Nephron progenitor cell (in vitro differentiated cells): ENCODE measurements around the gene ARSA.

Experiments used
- DNase-seq: peaks from one replicate; pipeline ENCODE4 v3.0.0; 2021
- H3K27ac Mint-ChIP-seq: 2 replicates; pipeline ENCODE4 v1.8.0; 2021; ENCODE audit warnings: mild to moderate bottlenecking, moderate library complexity, mixed read lengths
- H3K27me3 Mint-ChIP-seq: 2 replicates; pipeline ENCODE4 v1.8.0; 2021; ENCODE audit warnings: mild to moderate bottlenecking, low read depth, mixed read lengths; ENCODE audit not compliant: poor library complexity
- H3K36me3 Mint-ChIP-seq: 2 replicates; pipeline ENCODE4 v1.8.0; 2021; ENCODE audit warnings: low read depth, mixed read lengths
- H3K4me1 Mint-ChIP-seq: 2 replicates; pipeline ENCODE4 v1.8.0; 2021; ENCODE audit warnings: mixed read lengths
- H3K4me3 Mint-ChIP-seq: 2 replicates; pipeline ENCODE4 v1.8.0; 2021; ENCODE audit warnings: mild to moderate bottlenecking, moderate library complexity, mixed read lengths
- H3K9me3 Mint-ChIP-seq: 2 replicates; pipeline ENCODE4 v1.8.0; 2021; ENCODE audit warnings: mild to moderate bottlenecking, moderate library complexity, mixed read lengths
- TF ChIP-seq, protein P1 (sequence below): fragments of 200-600 bp; sonication (generic); IDR thresholded peaks from 2 replicates; pipeline ENCODE4 v1.5.0; 2021; ENCODE audit warnings: antibody characterized with exemption

ARSA gene

DNA sequence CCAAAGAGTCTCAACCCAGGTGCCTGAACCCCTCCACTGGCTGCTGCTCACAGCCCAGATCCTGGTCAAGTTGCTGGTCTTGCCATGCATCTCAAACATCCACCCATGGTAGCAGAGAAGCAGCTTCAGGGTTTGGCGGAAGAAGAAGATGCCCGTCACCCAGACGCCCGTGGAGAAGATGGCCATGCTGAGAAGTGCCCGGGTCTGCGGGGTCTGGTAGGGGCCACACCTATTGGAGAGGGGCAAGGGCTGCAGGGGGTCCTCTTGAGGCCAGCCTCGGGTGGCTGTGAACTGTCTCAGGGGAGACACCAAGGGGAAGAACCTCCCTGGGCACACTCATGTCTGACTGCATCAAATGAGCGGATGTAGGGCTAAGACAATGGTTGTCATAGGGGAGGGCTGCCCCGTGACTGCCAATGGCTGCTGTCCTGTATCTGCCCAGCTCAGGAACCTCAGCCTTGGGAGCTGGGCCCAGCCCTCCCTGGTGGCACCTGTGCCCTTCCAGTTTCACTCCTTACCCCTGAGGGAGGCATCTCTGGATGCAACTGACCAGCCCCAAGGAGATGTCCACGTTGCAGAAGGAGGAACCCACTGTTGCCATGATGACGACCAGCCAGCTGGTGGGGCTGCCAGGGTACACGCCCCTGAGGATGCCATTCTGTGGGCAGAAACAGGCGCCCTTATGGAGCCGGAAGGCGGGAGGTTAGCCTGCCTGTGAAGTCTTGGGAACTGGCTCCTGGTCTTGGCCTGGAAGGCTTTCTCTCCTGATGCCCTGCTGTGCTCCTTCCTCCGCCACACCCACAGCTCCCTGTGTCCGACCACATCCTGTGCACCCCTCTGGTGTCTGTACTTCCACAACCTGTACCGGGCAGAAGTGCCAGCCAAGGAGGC, 50.9 kb downstream of the ARSA start:
- no peaks in the 10 kb centered on the region for H3K9me3 Mint-ChIP-seq
- H3K27ac Mint-ChIP-seq: peak overlapping the region; percentile 54
- peaks cover 13% of the 10 kb centered on the region for H3K36me3 Mint-ChIP-seq
- H3K4me1 Mint-ChIP-seq: peaks cover 25% of the 10 kb centered on the region
- no peaks in the 10 kb centered on the region for H3K27me3 Mint-ChIP-seq
- TF ChIP-seq, protein P1, sequence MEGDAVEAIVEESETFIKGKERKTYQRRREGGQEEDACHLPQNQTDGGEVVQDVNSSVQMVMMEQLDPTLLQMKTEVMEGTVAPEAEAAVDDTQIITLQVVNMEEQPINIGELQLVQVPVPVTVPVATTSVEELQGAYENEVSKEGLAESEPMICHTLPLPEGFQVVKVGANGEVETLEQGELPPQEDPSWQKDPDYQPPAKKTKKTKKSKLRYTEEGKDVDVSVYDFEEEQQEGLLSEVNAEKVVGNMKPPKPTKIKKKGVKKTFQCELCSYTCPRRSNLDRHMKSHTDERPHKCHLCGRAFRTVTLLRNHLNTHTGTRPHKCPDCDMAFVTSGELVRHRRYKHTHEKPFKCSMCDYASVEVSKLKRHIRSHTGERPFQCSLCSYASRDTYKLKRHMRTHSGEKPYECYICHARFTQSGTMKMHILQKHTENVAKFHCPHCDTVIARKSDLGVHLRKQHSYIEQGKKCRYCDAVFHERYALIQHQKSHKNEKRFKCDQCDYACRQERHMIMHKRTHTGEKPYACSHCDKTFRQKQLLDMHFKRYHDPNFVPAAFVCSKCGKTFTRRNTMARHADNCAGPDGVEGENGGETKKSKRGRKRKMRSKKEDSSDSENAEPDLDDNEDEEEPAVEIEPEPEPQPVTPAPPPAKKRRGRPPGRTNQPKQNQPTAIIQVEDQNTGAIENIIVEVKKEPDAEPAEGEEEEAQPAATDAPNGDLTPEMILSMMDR: no peak
- no peak for DNase-seq
- no peak overlapping the region for H3K4me3 Mint-ChIP-seq

DNA sequence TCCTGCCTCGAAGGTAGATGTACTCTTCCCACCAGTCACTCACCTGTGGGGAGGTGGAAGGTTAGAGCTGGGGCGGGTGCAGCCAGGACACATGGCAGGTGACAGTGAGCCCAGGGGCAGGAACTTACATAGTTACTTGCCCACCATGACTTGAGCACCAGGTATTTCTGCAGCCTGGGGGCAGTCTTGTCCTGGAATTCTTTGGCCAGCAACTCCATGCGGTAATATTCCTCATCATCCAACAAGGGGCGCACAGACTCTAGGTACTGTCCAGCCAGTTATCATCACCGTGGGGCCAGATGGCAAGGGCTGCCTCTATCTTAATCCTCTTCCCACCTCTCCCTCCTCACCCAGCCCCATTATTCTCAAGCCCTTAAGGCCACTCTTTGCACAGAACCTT, 51.9 kb downstream of the ARSA start:
- no peaks in the 10 kb centered on the region for H3K27me3 Mint-ChIP-seq
- H3K9me3 Mint-ChIP-seq: no peaks in the 10 kb centered on the region
- TF ChIP-seq, protein P1: peak; percentile 36
- peaks cover 17% of the 10 kb centered on the region for H3K36me3 Mint-ChIP-seq
- DNase-seq: peak; percentile 20
- no peak overlapping the region for H3K27ac Mint-ChIP-seq
- H3K4me3 Mint-ChIP-seq: no peak overlapping the region
- peaks cover 18% of the 10 kb centered on the region for H3K4me1 Mint-ChIP-seq

DNA sequence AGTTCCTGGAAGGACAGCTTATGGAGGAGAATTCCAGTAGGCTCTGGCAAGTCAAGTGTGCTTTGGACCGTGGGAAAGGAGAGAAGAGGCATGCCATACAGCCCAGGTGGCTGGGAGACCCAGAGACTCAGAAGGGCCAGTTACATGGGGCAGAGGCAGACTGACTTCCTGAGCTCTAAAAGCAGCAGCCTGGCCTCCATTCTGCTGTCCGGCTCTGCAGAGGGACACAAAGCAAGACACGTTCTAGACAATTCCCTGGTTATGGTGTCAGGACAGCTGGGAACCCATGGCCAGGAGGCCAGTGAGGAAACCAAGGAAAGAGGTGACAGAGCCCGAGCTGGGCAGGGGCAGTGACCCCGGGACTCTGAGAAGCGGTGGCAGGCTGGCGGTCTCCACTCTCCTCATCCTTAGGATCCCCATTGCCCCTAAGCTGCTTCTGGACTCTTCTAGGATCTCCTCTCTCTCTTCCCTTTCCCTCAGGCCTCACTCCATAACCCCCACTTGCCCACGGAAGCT, 52.5 kb downstream of the ARSA start:
- H3K27me3 Mint-ChIP-seq: no peaks in the 10 kb centered on the region
- H3K27ac Mint-ChIP-seq: no peak overlapping the region
- TF ChIP-seq, protein P1: no peak
- H3K4me1 Mint-ChIP-seq: peaks cover 18% of the 10 kb centered on the region
- DNase-seq: no peak
- no peak overlapping the region for H3K4me3 Mint-ChIP-seq
- peaks cover 21% of the 10 kb centered on the region for H3K36me3 Mint-ChIP-seq
- H3K9me3 Mint-ChIP-seq: no peaks in the 10 kb centered on the region
